Fibroblast of lung (primary cell): Measurements from ENCODE around the gene TLX2. TPM values are rescaled to one million over a fixed set of nuclear protein-coding genes. Genes with fewer than 3 reads are reported as not detected.

Experiments used
- DNase-seq, 2 donors: peaks; one replicate each; pipeline versions ENCODE4 v3.0.0 to v3.0.0-alpha.2; 2010; ENCODE audit warnings: low read depth in 2 of 2
- H2AFZ ChIP-seq: 2 replicates; pipeline ENCODE4 v1.5.1; 2012; ENCODE audit warnings: low read length, control low read depth, inconsistent platforms
- H3K27ac ChIP-seq: 2 replicates; pipeline ENCODE4 v1.5.1; 2011; ENCODE audit warnings: low read length, control low read depth; ENCODE audit not compliant: insufficient read depth
- H3K27me3 ChIP-seq: 2 replicates; pipeline ENCODE4 v1.5.1; 2011; ENCODE audit warnings: mild to moderate bottlenecking, low read length; ENCODE audit not compliant: control insufficient read depth, insufficient read depth
- H3K36me3 ChIP-seq: 2 replicates; pipeline ENCODE4 v1.5.1; 2011; ENCODE audit warnings: low read length; ENCODE audit not compliant: control insufficient read depth, insufficient read depth
- H3K4me1 ChIP-seq: 2 replicates; pipeline ENCODE4 v1.5.1; 2011; ENCODE audit warnings: low read length; ENCODE audit not compliant: control insufficient read depth, insufficient read depth; ENCODE audit errors: extremely low read depth
- H3K4me2 ChIP-seq: 2 replicates; pipeline ENCODE4 v1.5.1; 2011; ENCODE audit warnings: low read length, control low read depth; ENCODE audit not compliant: insufficient read depth; ENCODE audit errors: extremely low read depth
- H3K4me3 ChIP-seq, 4 experiments: fragments of 200-600 bp in 1 of 4; sonication (generic) in 1 of 4; replicated peaks in 1 of 4; 2 replicates each; pipeline ENCODE4 v1.5.1; 2011 to 2016; ENCODE audit warnings: low read length in 4 of 4, low read depth in 3 of 4, mild to moderate bottlenecking in 3 of 4, control low read depth in 2 of 4, inconsistent platforms in 1 of 4, mixed read lengths in 1 of 4; ENCODE audit not compliant: insufficient read depth in 1 of 4; ENCODE audit errors: control extremely low read depth in 1 of 4
- H3K79me2 ChIP-seq: 2 replicates; pipeline ENCODE4 v1.5.1; 2012; ENCODE audit warnings: mild to moderate bottlenecking, low read length, inconsistent platforms; ENCODE audit not compliant: control insufficient read depth, insufficient read depth
- H3K9ac ChIP-seq: 2 replicates; pipeline ENCODE4 v1.5.1; 2011; ENCODE audit warnings: mild to moderate bottlenecking, low read length, control low read depth; ENCODE audit not compliant: insufficient read depth
- H3K9me3 ChIP-seq: 2 replicates; pipeline ENCODE4 v1.5.1; 2012; ENCODE audit warnings: low read depth, low read length; ENCODE audit not compliant: control insufficient read depth, insufficient read depth
- H4K20me1 ChIP-seq: 2 replicates; pipeline ENCODE4 v1.5.1; 2011; ENCODE audit warnings: low read length; ENCODE audit not compliant: control insufficient read depth, insufficient read depth; ENCODE audit errors: extremely low read depth
- CTCF ChIP-seq, 2 donors: IDR thresholded peaks in 1 of 2; conservative IDR thresholded peaks in 1 of 2; 1 replicate in 1 of 2; 2 replicates in 1 of 2; pipeline ENCODE4 v1.5.1; 2011 to 2012; ENCODE audit warnings: low read length in 2 of 2, control low read depth in 1 of 2, inconsistent platforms in 1 of 2, low read depth in 1 of 2, mild to moderate bottlenecking in 1 of 2
- EZH2 ChIP-seq: IDR thresholded peaks from 2 replicates; pipeline ENCODE4 v1.5.1; 2012; ENCODE audit warnings: low read length, control low read depth, mild to moderate bottlenecking; ENCODE audit errors: missing control alignments
- polyA plus RNA-seq, 2 donors: library from polyadenylated mRNA; depleted of rRNA in 1 of 2; stranded (reverse) in 1 of 2; unstranded in 1 of 2; fragments of >200 nt; gene quantifications; 2 replicates each; pipeline ENCODE4 v1.2.1, GENCODE V29; 2011 to 2012; ENCODE audit warnings: missing spikeins in 1 of 2
- total RNA-seq: library from RNA; depleted of rRNA; stranded (reverse); fragments of >200 nt; gene quantifications from 2 replicates; pipeline ENCODE4 v1.2.1, GENCODE V29; 2014

Gene TLX2
- total and polyA plus RNA-seq, 2 donors (not counting 1 experiment from before 2014, with no cell fraction given): under 0.01 TPM; not detected in 1

DNA sequence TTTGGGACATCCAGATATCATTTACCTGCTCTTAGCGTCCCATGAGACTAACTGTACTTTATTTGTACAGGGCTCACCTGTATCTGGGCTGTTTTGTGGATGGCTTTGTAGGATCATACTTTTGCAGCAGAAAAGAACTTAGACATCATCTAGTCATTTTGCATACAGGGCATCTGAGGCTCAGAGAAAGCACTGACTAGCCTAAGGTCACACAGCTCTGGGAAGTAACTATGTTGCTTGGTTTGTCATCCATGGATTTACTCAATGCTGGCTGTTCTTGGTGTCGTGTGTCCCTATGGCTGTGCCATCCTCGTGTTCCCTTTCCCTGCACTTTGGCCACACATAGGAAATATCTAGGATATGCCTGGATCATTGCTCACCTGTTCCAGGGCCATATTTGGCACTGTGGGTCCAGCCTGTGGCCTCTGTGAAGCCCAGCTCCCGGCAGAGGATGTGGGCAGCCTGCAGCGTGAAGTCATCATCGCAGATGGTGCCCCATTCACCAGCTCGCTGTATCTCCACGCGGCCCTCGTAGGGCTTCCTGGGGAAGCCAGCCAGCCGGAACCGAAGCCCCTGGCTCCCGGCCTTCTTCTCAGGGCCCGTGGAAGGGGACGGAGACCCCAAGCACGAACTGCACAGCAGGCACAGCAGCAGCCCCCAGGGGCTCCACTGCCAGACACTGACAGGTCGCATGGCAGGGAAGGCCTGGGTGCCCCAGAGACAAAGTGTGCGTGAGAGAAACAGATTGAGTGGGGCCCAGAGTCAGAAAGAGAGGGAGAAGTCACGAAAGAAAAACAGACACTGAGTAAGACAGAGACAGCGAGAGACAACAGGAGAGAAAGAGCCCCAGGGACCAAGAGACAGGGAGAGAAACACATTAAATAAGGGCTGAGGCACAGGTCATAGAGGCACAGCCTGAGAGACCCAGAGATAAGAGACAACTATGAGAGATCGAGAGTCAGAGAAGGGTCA is 38.0 kb downstream of the TLX2 start:
- H2AFZ ChIP-seq: no peak overlapping the region
- peaks cover 4% of the 10 kb centered on the region for H3K36me3 ChIP-seq

GRCh38 chr2:74552914-74553811 is 38.9 kb downstream of the TLX2 start:
- TF ChIP-seq EZH2: no peak
- TF ChIP-seq CTCF (conservative IDR thresholded peaks at IDR 0.05 in 1 of 2, IDR thresholded peaks at IDR 0.05 in 1 of 2; ENCODE audit: low read depth in 1 of 2, low read length in 2 of 2): no peak
- no peak for DNase-seq
- H3K27ac ChIP-seq: peak overlapping the region; percentile 24
- H3K4me1 ChIP-seq: peaks cover 7% of the 10 kb centered on the region
- H2AFZ ChIP-seq: peak overlapping the region; percentile 21
- no peaks in the 10 kb centered on the region for H3K27me3 ChIP-seq
- peak overlapping the region; percentile 4 for H3K9ac ChIP-seq
- peak overlapping the region; percentile 84 for H3K4me2 ChIP-seq
- no peaks in the 10 kb centered on the region for H3K9me3 ChIP-seq
- H3K79me2 ChIP-seq: peaks cover 3% of the 10 kb centered on the region
- H3K36me3 ChIP-seq: peaks cover 4% of the 10 kb centered on the region
- H4K20me1 ChIP-seq: no peaks in the 10 kb centered on the region
- peak overlapping the region; percentile 52 to 98 (median 64) for H3K4me3 ChIP-seq

More for the DNA sequence above, 38.0 kb downstream of the TLX2 start:
- Histone ChIP-seq H3K9me3 (no peaks in the 10 kb centered on the region), H3K27me3 (no peaks in the 10 kb centered on the region), H3K4me2 (peak overlapping the region; percentile 84), H3K4me3 (peak overlapping the region in 3 of 4 experiments; percentile 63 to 98 (median 64)), H3K79me2 (peaks cover 3% of the 10 kb centered on the region), H3K4me1 (peaks cover 7% of the 10 kb centered on the region), H3K27ac (no peak overlapping the region), H3K9ac (no peak overlapping the region), H4K20me1 (no peaks in the 10 kb centered on the region)
- TF ChIP-seq CTCF (conservative IDR thresholded peaks at IDR 0.05 in 1 of 2, IDR thresholded peaks at IDR 0.05 in 1 of 2; ENCODE audit: low read depth in 1 of 2, low read length in 2 of 2) (no peak), EZH2 (no peak)
- DNase-seq: no peak
